BE2C (cell line): ENCODE results near the gene RBM6.
A peak's percentile ranks its signal among the peaks of the same experiment; 100 is the strongest.

Source experiments
- DNase-seq: peaks from one replicate; pipeline ENCODE4 v3.0.0-alpha.2; 2020
- H3K27me3 ChIP-seq: fragments of 250-450 bp; sonication (Bioruptor Pico); 2 replicates; pipeline ENCODE4 v1.5.1; 2020; ENCODE audit warnings: mild to moderate bottlenecking
- H3K36me3 ChIP-seq: fragments of 250-450 bp; sonication (Bioruptor Pico); 2 replicates; pipeline ENCODE4 v1.5.1; 2020; ENCODE audit warnings: mild to moderate bottlenecking
- H3K4me1 ChIP-seq: fragments of 250-450 bp; sonication (Bioruptor Pico); 2 replicates; pipeline ENCODE4 v1.5.1; 2020
- H3K4me3 ChIP-seq: 2 replicates; pipeline ENCODE4 v1.5.1; 2011; ENCODE audit warnings: low read depth, low read length
- H3K9me3 ChIP-seq: fragments of 250-450 bp; sonication (Bioruptor Pico); 2 replicates; pipeline ENCODE4 v1.5.1; 2020
- TF ChIP-seq, protein P1 (sequence below): IDR thresholded peaks from 2 replicates; pipeline ENCODE4 v1.5.1; 2012; ENCODE audit warnings: mild to moderate bottlenecking, low read depth, low read length

The RBM6 gene

GRCh38 chr3:49937090-49937489 is 2.9 kb upstream of the RBM6 start:
- DNase-seq = no peak
- Histone ChIP-seq H3K4me3 (no peak overlapping the region), H3K4me1 (no peaks in the 10 kb centered on the region)

GRCh38 chr3:49940667-49941249 is 808 bp downstream of the RBM6 start:
- TF ChIP-seq, protein P1, sequence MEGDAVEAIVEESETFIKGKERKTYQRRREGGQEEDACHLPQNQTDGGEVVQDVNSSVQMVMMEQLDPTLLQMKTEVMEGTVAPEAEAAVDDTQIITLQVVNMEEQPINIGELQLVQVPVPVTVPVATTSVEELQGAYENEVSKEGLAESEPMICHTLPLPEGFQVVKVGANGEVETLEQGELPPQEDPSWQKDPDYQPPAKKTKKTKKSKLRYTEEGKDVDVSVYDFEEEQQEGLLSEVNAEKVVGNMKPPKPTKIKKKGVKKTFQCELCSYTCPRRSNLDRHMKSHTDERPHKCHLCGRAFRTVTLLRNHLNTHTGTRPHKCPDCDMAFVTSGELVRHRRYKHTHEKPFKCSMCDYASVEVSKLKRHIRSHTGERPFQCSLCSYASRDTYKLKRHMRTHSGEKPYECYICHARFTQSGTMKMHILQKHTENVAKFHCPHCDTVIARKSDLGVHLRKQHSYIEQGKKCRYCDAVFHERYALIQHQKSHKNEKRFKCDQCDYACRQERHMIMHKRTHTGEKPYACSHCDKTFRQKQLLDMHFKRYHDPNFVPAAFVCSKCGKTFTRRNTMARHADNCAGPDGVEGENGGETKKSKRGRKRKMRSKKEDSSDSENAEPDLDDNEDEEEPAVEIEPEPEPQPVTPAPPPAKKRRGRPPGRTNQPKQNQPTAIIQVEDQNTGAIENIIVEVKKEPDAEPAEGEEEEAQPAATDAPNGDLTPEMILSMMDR = no peak
- no peaks in the 10 kb centered on the region for H3K36me3 ChIP-seq
- DNase-seq = no peak
- H3K4me3 ChIP-seq = peak overlapping the region; percentile 90
- no peaks in the 10 kb centered on the region for H3K4me1 ChIP-seq
- no peaks in the 10 kb centered on the region for H3K27me3 ChIP-seq
- H3K9me3 ChIP-seq = no peaks in the 10 kb centered on the region

More at GRCh38 chr3:49937090-49937489, 2.9 kb upstream of the RBM6 start:
- TF ChIP-seq, protein P1 = no peak
- H3K27me3 ChIP-seq = no peaks in the 10 kb centered on the region
- no peaks in the 10 kb centered on the region for H3K36me3 ChIP-seq
- no peaks in the 10 kb centered on the region for H3K9me3 ChIP-seq

DNA sequence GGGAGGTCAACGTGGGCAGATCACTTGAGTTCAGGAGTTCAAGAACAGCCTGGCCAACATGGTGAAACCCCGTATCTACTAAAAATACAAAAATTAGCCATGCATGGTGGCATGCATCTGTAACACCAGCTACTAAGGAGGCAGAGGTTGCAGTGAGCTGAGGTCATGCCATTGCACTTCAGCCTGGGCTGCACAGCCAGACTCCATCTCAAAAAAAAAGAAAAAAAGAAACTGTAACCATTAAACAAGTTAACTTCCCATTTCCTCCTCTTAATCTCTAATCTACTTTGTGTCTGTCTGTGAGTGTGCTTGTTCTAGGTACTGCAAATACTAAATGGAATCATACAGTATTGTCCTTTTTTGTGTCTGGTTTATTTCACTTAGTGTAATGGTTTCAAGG is 2.7 kb downstream of the RBM6 start:
- no peaks in the 10 kb centered on the region for H3K36me3 ChIP-seq
- no peaks in the 10 kb centered on the region for H3K27me3 ChIP-seq
- no peaks in the 10 kb centered on the region for H3K9me3 ChIP-seq
- DNase-seq = no peak
- TF ChIP-seq, protein P1 = no peak
- H3K4me1 ChIP-seq = no peaks in the 10 kb centered on the region
- H3K4me3 ChIP-seq = no peak overlapping the region

DNA sequence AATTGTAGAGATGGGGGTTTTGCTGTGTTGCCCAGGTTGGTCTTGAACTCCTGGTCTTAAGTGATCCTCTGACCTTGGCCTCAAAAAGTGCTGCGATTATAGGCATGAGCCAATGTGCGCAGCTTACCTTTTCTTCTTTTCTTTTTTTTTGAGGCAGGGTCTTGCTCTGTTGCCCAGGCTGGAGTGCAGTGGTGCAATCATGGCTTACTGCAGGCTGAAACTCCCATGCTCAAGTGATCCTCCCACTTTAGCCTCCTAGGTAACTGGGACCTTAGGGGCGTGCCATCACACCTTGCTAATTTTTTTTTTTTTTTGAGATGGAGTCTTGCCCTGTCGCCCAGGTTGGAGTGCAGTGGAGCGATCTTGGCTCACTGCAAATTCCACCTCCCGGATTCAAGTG is 13.0 kb downstream of the RBM6 start:
- DNase-seq = no peak
- H3K4me1 ChIP-seq = no peaks in the 10 kb centered on the region
- no peaks in the 10 kb centered on the region for H3K27me3 ChIP-seq
- no peaks in the 10 kb centered on the region for H3K9me3 ChIP-seq
- TF ChIP-seq, protein P1 = no peak
- no peaks in the 10 kb centered on the region for H3K36me3 ChIP-seq
- H3K4me3 ChIP-seq = no peak overlapping the region

DNA sequence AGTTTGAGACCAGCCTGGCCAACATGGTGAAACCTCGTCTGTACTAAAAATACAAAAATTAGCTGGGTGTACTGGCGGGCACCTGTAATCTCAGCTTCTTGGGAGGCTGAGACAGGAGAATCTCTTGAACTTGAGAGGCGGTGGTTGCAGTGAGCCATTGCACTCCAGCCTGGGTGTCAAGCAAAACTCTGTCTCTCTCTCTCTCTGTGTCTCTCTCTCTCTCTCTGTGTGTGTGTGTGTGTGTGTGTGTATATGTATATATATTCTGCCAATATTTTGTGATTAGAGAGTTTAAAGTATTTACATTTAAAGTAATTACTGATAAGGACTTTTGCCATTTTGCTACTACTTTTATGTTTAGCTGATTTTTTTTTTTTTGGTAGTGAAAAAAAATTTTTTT is 15.7 kb downstream of the RBM6 start:
- H3K27me3 ChIP-seq = no peaks in the 10 kb centered on the region
- H3K9me3 ChIP-seq = no peaks in the 10 kb centered on the region
- H3K4me1 ChIP-seq = no peaks in the 10 kb centered on the region
- no peak for DNase-seq
- H3K4me3 ChIP-seq = no peak overlapping the region
- TF ChIP-seq, protein P1 = no peak
- H3K36me3 ChIP-seq = no peaks in the 10 kb centered on the region

DNA sequence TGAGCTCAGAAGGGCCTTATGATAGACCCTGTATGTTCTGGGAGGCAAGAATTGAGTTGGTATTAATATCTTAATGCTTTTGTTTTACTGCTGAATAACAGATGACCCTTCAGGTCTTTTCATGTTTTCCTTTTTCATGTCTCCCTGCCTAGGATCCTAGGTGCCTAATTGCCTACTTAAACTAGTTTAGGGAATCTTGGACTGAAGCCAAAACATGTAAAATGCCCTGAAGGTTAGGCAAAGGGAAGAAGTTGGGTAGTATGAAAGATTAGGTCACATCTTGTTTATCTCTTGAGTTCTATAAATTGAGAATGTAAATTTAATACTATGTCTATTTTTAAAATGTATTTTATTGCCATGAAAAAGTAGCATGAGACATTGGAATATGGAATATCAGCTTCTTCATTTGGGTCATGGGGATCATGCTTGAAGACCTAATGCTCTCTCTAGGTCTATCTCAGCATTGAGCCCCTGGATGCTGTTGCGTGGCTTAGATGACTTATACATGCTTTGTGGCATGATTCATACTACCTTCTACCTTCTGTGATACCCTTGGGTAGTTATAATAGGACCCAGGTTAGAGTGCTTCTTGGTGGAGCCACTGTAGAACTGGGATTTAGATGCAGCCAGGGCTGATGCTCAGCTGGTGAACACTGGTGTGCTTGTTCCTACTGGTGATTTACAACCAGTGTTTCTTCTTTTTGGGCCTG is 26.4 kb downstream of the RBM6 start:
- TF ChIP-seq, protein P1 = no peak
- H3K4me1 ChIP-seq = no peaks in the 10 kb centered on the region
- no peak for DNase-seq
- no peaks in the 10 kb centered on the region for H3K9me3 ChIP-seq
- no peaks in the 10 kb centered on the region for H3K27me3 ChIP-seq
- no peaks in the 10 kb centered on the region; the same call in 1 of the 2 replicates for H3K36me3 ChIP-seq
- H3K4me3 ChIP-seq = no peak overlapping the region
